ENCODE measurements around the gene UIMC1. TPM values are rescaled to one million over a fixed set of nuclear protein-coding genes. Genes with fewer than 3 reads are reported as not detected.
A peak's percentile ranks its signal among the peaks of the same experiment; 100 is the strongest.

The UIMC1 gene
- total and polyA plus RNA-seq, 2 of the 4 experiments (the other 2 are of a cell fraction) = 19.5 to 27.6 TPM

DNA sequence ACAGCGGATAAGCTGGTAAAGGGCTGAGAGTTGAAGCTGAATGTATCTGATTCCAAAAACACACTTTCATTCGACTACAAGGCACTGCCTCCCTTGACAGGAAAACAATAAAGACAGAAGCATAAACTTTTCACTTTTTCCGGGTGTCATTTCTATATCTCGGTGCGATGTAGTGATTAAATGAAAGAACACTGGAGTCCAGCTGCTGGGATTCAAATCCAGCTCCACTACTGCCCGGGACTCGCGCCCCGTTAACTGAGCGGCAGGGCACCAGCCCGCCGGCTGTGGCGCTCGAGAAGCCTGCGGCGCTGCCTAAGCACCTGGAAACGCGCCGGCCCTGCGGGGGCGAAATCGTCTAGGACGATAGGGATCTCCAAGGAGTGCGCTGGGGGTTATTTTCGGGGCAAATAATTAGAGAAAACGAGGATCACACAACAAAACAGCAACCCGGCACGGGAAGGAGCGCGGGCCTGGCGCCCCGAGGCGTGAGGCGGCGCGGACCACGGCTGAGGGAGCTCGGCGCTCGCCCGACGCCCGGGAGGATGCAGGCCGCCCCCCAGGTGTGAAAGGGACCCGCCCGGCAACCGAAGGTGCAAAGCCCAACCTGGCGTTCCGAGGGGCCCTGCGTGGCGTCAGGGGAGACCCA lies 837 bp downstream of the UIMC1 start:
- Histone ChIP-seq H3K23ac (ENCODE audit: low read depth, low read length) (peak overlapping the region; percentile 95), H3K27ac (ENCODE audit: insufficient read depth, low read length) (peak overlapping the region; percentile 91), H3K4me1 (ENCODE audit: control insufficient read depth, insufficient read depth, low read length) (peaks cover 5% of the 10 kb centered on the region; the same call in 1 of the 2 replicates), H2AFZ (replicated peaks; ENCODE audit: low read length, poor library complexity) (peak overlapping the region; percentile 88), H3K79me1 (ENCODE audit: low read depth in 1 of 2, low read length in 2 of 2) (peaks cover 0 to 43% of the 10 kb centered on the region in 2 experiments; a peak in 3 of 4 replicates), H4K8ac (ENCODE audit: low read depth in 2 of 2, low read length in 2 of 2) (peak overlapping the region; percentile 44 to 94; a peak in 2 of 4 replicates), H3K9me1 (ENCODE audit: insufficient read depth, low read length) (peaks cover 4% of the 10 kb centered on the region), H2BK5ac (ENCODE audit: low read depth, low read length, poor library complexity, severe bottlenecking) (peak overlapping the region; percentile 86), H3K36me3 (ENCODE audit: control insufficient read depth, insufficient read depth, low read length) (no peaks in the 10 kb centered on the region), H3K4me3 (ENCODE audit: insufficient read depth, low read depth, low read length) (peak overlapping the region; percentile 79), H2AK5ac (ENCODE audit: low read depth, low read length) (peak overlapping the region; percentile 91), H4K5ac (ENCODE audit: low read depth, low read length) (peak overlapping the region; percentile 8; the same call in 1 of the 2 replicates), H3K9ac (ENCODE audit: low read depth, low read length) (peak overlapping the region; percentile 75), H3K4ac (ENCODE audit: low read depth, low read length) (peak overlapping the region; percentile 83), H3K27me3 (ENCODE audit: control insufficient read depth, insufficient read depth, low read length) (no peaks in the 10 kb centered on the region), H3K4me2 (ENCODE audit: low read depth, low read length) (peak overlapping the region; percentile 68), H4K20me1 (ENCODE audit: insufficient read depth, low read length) (peaks cover 51% of the 10 kb centered on the region), H4K91ac (ENCODE audit: insufficient read depth, low read depth, low read length) (peak overlapping the region; percentile 43; the same call in 1 of the 2 replicates), H3K56ac (ENCODE audit: extremely low read depth, insufficient read depth, low read length) (peak overlapping the region; percentile 71), H3K18ac (ENCODE audit: low read depth, low read length) (no peak overlapping the region; the same call in 1 of the 2 replicates), H2BK20ac (ENCODE audit: low read depth, low read length) (no peak overlapping the region), H3K9me3 (ENCODE audit: control insufficient read depth, insufficient read depth, low read length) (no peaks in the 10 kb centered on the region), H2BK15ac (ENCODE audit: low read depth, low read length) (no peak overlapping the region), H3K14ac (replicated peaks; ENCODE audit: low read depth, low read length) (peak overlapping the region; percentile 66; the same call in 1 of the 2 replicates), H2AK9ac (replicated peaks; ENCODE audit: low read depth, low read length, poor library complexity) (peak overlapping the region; percentile 98), H2BK120ac (ENCODE audit: low read depth, low read length) (peak overlapping the region; percentile 48)
- DNase-seq (peak; percentile 62), ATAC-seq (ENCODE audit: low read depth) (peak; percentile 62)
- WGBS, 2 experiments (ENCODE audit: extremely low coverage in 2 of 2, insufficient read length in 1 of 2) = 1% methylated on average over 22 of the region's 51 CpGs; no CpG with 5 or more reads in 1 of the 2 experiments
- ChIA-PET CTCF (interaction anchor here (0.7 to 1.7 kb wide), 6 partner anchors 9 to 37 kb away, joined by 3 to 5 read pairs (median 4); partner anchors contain the start of gene ZNF346), POLR2A (ENCODE audit: unreplicated experiment) (no interaction called here)
- no peak for TF ChIP-seq RCOR1 (IDR thresholded peaks at IDR 0.05; ENCODE audit: insufficient replicate concordance, low read length)
- TF ChIP-seq, protein P1, sequence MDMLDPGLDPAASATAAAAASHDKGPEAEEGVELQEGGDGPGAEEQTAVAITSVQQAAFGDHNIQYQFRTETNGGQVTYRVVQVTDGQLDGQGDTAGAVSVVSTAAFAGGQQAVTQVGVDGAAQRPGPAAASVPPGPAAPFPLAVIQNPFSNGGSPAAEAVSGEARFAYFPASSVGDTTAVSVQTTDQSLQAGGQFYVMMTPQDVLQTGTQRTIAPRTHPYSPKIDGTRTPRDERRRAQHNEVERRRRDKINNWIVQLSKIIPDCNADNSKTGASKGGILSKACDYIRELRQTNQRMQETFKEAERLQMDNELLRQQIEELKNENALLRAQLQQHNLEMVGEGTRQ (IDR thresholded peaks at IDR 0.05; ENCODE audit: low read depth, low read length) = no peak
- TF ChIP-seq FOS (IDR thresholded peaks at IDR 0.05; ENCODE audit: low read depth, low read length) = no peak
- no peak for TF ChIP-seq CHD1 (IDR thresholded peaks at IDR 0.05; ENCODE audit: low read depth, low read length)
- TF ChIP-seq, protein P2, sequence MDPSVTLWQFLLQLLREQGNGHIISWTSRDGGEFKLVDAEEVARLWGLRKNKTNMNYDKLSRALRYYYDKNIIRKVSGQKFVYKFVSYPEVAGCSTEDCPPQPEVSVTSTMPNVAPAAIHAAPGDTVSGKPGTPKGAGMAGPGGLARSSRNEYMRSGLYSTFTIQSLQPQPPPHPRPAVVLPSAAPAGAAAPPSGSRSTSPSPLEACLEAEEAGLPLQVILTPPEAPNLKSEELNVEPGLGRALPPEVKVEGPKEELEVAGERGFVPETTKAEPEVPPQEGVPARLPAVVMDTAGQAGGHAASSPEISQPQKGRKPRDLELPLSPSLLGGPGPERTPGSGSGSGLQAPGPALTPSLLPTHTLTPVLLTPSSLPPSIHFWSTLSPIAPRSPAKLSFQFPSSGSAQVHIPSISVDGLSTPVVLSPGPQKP (IDR thresholded peaks at IDR 0.05; ENCODE audit: borderline replicate concordance, low read depth, low read length) = no peak
- TF ChIP-seq, protein P3, sequence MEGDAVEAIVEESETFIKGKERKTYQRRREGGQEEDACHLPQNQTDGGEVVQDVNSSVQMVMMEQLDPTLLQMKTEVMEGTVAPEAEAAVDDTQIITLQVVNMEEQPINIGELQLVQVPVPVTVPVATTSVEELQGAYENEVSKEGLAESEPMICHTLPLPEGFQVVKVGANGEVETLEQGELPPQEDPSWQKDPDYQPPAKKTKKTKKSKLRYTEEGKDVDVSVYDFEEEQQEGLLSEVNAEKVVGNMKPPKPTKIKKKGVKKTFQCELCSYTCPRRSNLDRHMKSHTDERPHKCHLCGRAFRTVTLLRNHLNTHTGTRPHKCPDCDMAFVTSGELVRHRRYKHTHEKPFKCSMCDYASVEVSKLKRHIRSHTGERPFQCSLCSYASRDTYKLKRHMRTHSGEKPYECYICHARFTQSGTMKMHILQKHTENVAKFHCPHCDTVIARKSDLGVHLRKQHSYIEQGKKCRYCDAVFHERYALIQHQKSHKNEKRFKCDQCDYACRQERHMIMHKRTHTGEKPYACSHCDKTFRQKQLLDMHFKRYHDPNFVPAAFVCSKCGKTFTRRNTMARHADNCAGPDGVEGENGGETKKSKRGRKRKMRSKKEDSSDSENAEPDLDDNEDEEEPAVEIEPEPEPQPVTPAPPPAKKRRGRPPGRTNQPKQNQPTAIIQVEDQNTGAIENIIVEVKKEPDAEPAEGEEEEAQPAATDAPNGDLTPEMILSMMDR (conservative IDR thresholded peaks at IDR 0.05; ENCODE audit: low read depth, low read length) = peak; percentile 47
- no peak for TF ChIP-seq NFE2L2 (IDR thresholded peaks at IDR 0.05; ENCODE audit: low read depth, low read length)
- TF ChIP-seq MAZ (IDR thresholded peaks at IDR 0.05; ENCODE audit: borderline replicate concordance, low read depth, low read length) = 0 out of 2 replicates have a peak, but pooled peaks have one; percentile 22
- no TSS peak for BruUV-seq (replicated peaks)
- dilution Hi-C loops (cut with HindIII; ENCODE audit: low sequenced_read_pairs, unreplicated experiment) = no loop called here
- in situ Hi-C loops (cut with MboI; ENCODE audit: low sequenced_read_pairs) = no loop called here
- intact Hi-C loops (cut with micrococcal nuclease) = no loop called here

Data from IMR-90 (cell line).